GM19452 (cell line): ENCODE measurements around the gene TNFRSF8.
A peak's percentile ranks its signal among the peaks of the same experiment; 100 is the strongest.
"Not testable (repeated sequence)": the region's sequence is repeated elsewhere in the genome, so short reads cannot be mapped to it uniquely, and the experiment has no call there.

Experiments used
- ATAC-seq: cut with Tn5 transposase; IDR thresholded peaks from one replicate; pipeline ENCODE4 v1.9.1; 2021; ENCODE audit not compliant: unreplicated experiment

TNFRSF8 gene

GRCh38 chr1:12063141-12064072 lies at the start of gene TNFRSF8:
Gene TNFRSF8 (plus strand): TSS chr1:12063303. CDS start chr1:12063599, 296 bp downstream.
- ATAC-seq = no peak

- no peak for ATAC-seq
Observed at GRCh38 chr1:12014141-12014991, 48.7 kb upstream of the TNFRSF8 start.

- no peak for ATAC-seq
Observed at GRCh38 chr1:12015001-12015491, 48.1 kb upstream of the TNFRSF8 start.

GRCh38 chr1:12015499-12015898 lies 47.6 kb upstream of the TNFRSF8 start:
- ATAC-seq = no peak

- ATAC-seq = no peak
Observed at GRCh38 chr1:12016182-12016581, 46.9 kb upstream of the TNFRSF8 start.

GRCh38 chr1:12019858-12020509 lies 43.1 kb upstream of the TNFRSF8 start:
- ATAC-seq = peak; percentile 4

- no peak for ATAC-seq
Observed at GRCh38 chr1:12021616-12022015, 41.5 kb upstream of the TNFRSF8 start.

- no peak for ATAC-seq
Observed at GRCh38 chr1:12022036-12022435, 41.1 kb upstream of the TNFRSF8 start.

- ATAC-seq = no peak
Observed at GRCh38 chr1:12026586-12026985, 36.5 kb upstream of the TNFRSF8 start.

GRCh38 chr1:12028248-12028647 lies 34.9 kb upstream of the TNFRSF8 start:
- no peak for ATAC-seq

- ATAC-seq = no peak
Observed at GRCh38 chr1:12028957-12029511, 34.1 kb upstream of the TNFRSF8 start.

GRCh38 chr1:12029720-12030339 lies 33.3 kb upstream of the TNFRSF8 start:
- no peak for ATAC-seq

- no peak for ATAC-seq
Observed at GRCh38 chr1:12031039-12031980, 31.8 kb upstream of the TNFRSF8 start.

GRCh38 chr1:12032161-12032621 lies 30.9 kb upstream of the TNFRSF8 start:
- no peak for ATAC-seq

- ATAC-seq = not testable (repeated sequence)
Observed at GRCh38 chr1:12033441-12033840, 29.7 kb upstream of the TNFRSF8 start.

- ATAC-seq = no peak
Observed at GRCh38 chr1:12034381-12034801, 28.7 kb upstream of the TNFRSF8 start.

GRCh38 chr1:12035312-12035711 lies 27.8 kb upstream of the TNFRSF8 start:
- no peak for ATAC-seq

- ATAC-seq = no peak
Observed at GRCh38 chr1:12037486-12038355, 25.4 kb upstream of the TNFRSF8 start.
